ENCODE results near the gene MR1. TPM values are rescaled to one million over a fixed set of nuclear protein-coding genes. Genes with fewer than 3 reads are reported as not detected.
A peak's percentile ranks its signal among the peaks of the same experiment; 100 is the strongest.

Gene MR1
- total RNA-seq, 2 experiments from 2014 or later, result 7.9 to 18.3 TPM

GRCh38 chr1:181088079-181089016 lies 54.6 kb downstream of the MR1 start, which contains the start of gene IER5:
Gene IER5, plus strand, starts transcription at chr1:181088700. Its CDS starts 203 bp downstream, at chr1:181088903.
- ChIA-PET POLR2A (interaction anchor here (0.7 to 2.7 kb wide), 2 partner anchors 55 to 64 kb away, joined by 4 to 13 read pairs; partner anchors contain the start of gene MR1), CTCF (ENCODE audit: unreplicated experiment) (no interaction called here)
- no peaks in the 10 kb centered on the region for H3K9me2 ChIP-seq (ENCODE audit: insufficient read depth, low read length)
- TF ChIP-seq CTCF (conservative IDR thresholded peaks at IDR 0.05; ENCODE audit: low read length), result no peak
- no peak for TF ChIP-seq EZH2phosphoT487 (IDR thresholded peaks at IDR 0.05; ENCODE audit: borderline replicate concordance, low read depth, low read length)
- intact Hi-C loops (cut with micrococcal nuclease; ENCODE audit: unreplicated experiment), result loop anchor here (1.0 to 5.0 kb wide), 4 partner anchors 41 to 66 kb away; partner anchors contain the start of gene STX6
- H3K27ac ChIP-seq (ENCODE audit: low read depth, low read length, poor library complexity, severe bottlenecking), result peak within 1 kb of the TSS; percentile 75
- peaks cover 23% of the 10 kb centered on the region; the same call in 1 of the 2 replicates for H3K79me2 ChIP-seq (ENCODE audit: insufficient read depth, low read depth, low read length)
- peak within 1 kb of the TSS; percentile 97 for H3K4me2 ChIP-seq (ENCODE audit: low read length)
- peaks cover 24% of the 10 kb centered on the region for H4K20me1 ChIP-seq (ENCODE audit: insufficient read depth, low read length)
- H3K4me3 ChIP-seq (ENCODE audit: low read depth, low read length, poor library complexity, severe bottlenecking), result peak within 1 kb of the TSS; percentile 81
- H3K4me1 ChIP-seq (ENCODE audit: insufficient read depth, low read length, poor library complexity, severe bottlenecking), result peaks cover 27% of the 10 kb centered on the region
- BruUV-seq (replicated peaks), result no TSS peak
- peak within 1 kb of the TSS; percentile 92 for H2AFZ ChIP-seq (ENCODE audit: low read length)
- H3K36me3 ChIP-seq (ENCODE audit: insufficient read depth, low read length), result peaks cover 4% of the 10 kb centered on the region; the same call in 1 of the 2 replicates
- peak; percentile 96 for DNase-seq (ENCODE audit: low spot score)
- no peaks in the 10 kb centered on the region for H3K9me3 ChIP-seq (ENCODE audit: low read length)

GRCh38 chr1:181089017-181089675 lies 55.4 kb downstream of the MR1 start:
- POLR2A ChIA-PET, result interaction anchor here (0.7 to 2.7 kb wide), 3 partner anchors 16 to 64 kb away, joined by 4 to 13 read pairs (median 8); partner anchors contain the start of gene MR1
- no peaks in the 10 kb centered on the region for H3K9me2 ChIP-seq (ENCODE audit: insufficient read depth, low read length)

More at GRCh38 chr1:181089017-181089675, 55.4 kb downstream of the MR1 start:
- peak overlapping the region; percentile 81 for H3K4me3 ChIP-seq (ENCODE audit: low read depth, low read length, poor library complexity, severe bottlenecking)
- peaks cover 27% of the 10 kb centered on the region for H3K4me1 ChIP-seq (ENCODE audit: insufficient read depth, low read length, poor library complexity, severe bottlenecking)
- peaks cover 24% of the 10 kb centered on the region for H4K20me1 ChIP-seq (ENCODE audit: insufficient read depth, low read length)
- TF ChIP-seq CTCF (conservative IDR thresholded peaks at IDR 0.05; ENCODE audit: low read length) (no peak), EZH2phosphoT487 (IDR thresholded peaks at IDR 0.05; ENCODE audit: borderline replicate concordance, low read depth, low read length) (no peak)
- no TSS peak for BruUV-seq (replicated peaks)
- CTCF ChIA-PET (ENCODE audit: unreplicated experiment), result interaction anchor here (1.3 kb wide), 1 partner anchor 16 kb away, joined by 3 read pairs; no protein-coding TSS in a partner anchor
- peak; percentile 63 for DNase-seq (ENCODE audit: low spot score)
- peak overlapping the region; percentile 44; the same call in 1 of the 2 replicates for H2AFZ ChIP-seq (ENCODE audit: low read length)
- peak overlapping the region; percentile 75 for H3K27ac ChIP-seq (ENCODE audit: low read depth, low read length, poor library complexity, severe bottlenecking)
- intact Hi-C loops (cut with micrococcal nuclease; ENCODE audit: unreplicated experiment), result loop anchor here (2.0 to 5.0 kb wide), 3 partner anchors 46 to 66 kb away; partner anchors contain the start of gene STX6
- H3K36me3 ChIP-seq (ENCODE audit: insufficient read depth, low read length), result peaks cover 4% of the 10 kb centered on the region; the same call in 1 of the 2 replicates
- no peaks in the 10 kb centered on the region for H3K9me3 ChIP-seq (ENCODE audit: low read length)
- peak overlapping the region; percentile 97 for H3K4me2 ChIP-seq (ENCODE audit: low read length)
- peaks cover 23% of the 10 kb centered on the region; the same call in 1 of the 2 replicates for H3K79me2 ChIP-seq (ENCODE audit: insufficient read depth, low read depth, low read length)
